Peyer's patch (tissue), 4 donors: ENCODE measurements around the gene DLX6. TPM values are rescaled to one million over a fixed set of nuclear protein-coding genes. Genes with fewer than 3 reads are reported as not detected.

Source experiments
- DNase-seq, 3 donors: peaks; one replicate each; pipeline ENCODE4 v3.0.0-alpha.2; 2017 to 2019
- H3K27ac ChIP-seq, 4 donors: fragments of 200-600 bp; sonication (generic); one replicate each; pipeline ENCODE4 v1.5.1; 2016 to 2019
- H3K27me3 ChIP-seq, 2 donors: fragments of 200-600 bp; sonication (generic); one replicate each; pipeline ENCODE4 v1.5.1; 2019
- H3K36me3 ChIP-seq, 3 donors: fragments of 200-600 bp; sonication (generic); one replicate each; pipeline ENCODE4 v1.5.1; 2016 to 2019
- H3K4me1 ChIP-seq, 4 donors: fragments of 200-600 bp; sonication (generic); one replicate each; pipeline ENCODE4 v1.5.1; 2016 to 2019
- H3K4me3 ChIP-seq, 4 donors: fragments of 200-600 bp; sonication (generic); 1 replicate in 3 of 4; 2 replicates in 1 of 4; pipeline ENCODE4 v1.5.1; 2016 to 2019; ENCODE audit warnings: mild to moderate bottlenecking in 1 of 4
- H3K9me3 ChIP-seq, 4 donors: fragments of 200-600 bp; sonication (generic); one replicate each; pipeline ENCODE4 v1.5.1; 2016 to 2019; ENCODE audit warnings: mild to moderate bottlenecking in 1 of 4
- POLR2A ChIP-seq, 2 donors: fragments of 450-650 bp; IDR thresholded peaks; one replicate each; pipeline ENCODE4 v1.5.1; 2017; ENCODE audit warnings: antibody characterized with exemption in 2 of 2, mild to moderate bottlenecking in 2 of 2, moderate library complexity in 2 of 2
- total RNA-seq, 4 donors: library from RNA; depleted of rRNA; stranded (reverse); fragments of >200 nt; gene quantifications; one replicate each; pipeline ENCODE4 v1.1.0, GENCODE V29; 2016
- TF ChIP-seq, protein P1 (sequence below), 6 experiments: fragments of 450-650 bp in 4 of 6; fragments of 200-600 bp in 2 of 6; sonication (generic) in 1 of 6; IDR thresholded peaks; one replicate each; pipeline ENCODE4 v1.5.1; 2017 to 2019; ENCODE audit warnings: antibody characterized with exemption in 6 of 6, mild to moderate bottlenecking in 3 of 6, moderate library complexity in 1 of 6

Gene DLX6
- total RNA-seq, 4 donors from 2014 or later, result not detected

DNA sequence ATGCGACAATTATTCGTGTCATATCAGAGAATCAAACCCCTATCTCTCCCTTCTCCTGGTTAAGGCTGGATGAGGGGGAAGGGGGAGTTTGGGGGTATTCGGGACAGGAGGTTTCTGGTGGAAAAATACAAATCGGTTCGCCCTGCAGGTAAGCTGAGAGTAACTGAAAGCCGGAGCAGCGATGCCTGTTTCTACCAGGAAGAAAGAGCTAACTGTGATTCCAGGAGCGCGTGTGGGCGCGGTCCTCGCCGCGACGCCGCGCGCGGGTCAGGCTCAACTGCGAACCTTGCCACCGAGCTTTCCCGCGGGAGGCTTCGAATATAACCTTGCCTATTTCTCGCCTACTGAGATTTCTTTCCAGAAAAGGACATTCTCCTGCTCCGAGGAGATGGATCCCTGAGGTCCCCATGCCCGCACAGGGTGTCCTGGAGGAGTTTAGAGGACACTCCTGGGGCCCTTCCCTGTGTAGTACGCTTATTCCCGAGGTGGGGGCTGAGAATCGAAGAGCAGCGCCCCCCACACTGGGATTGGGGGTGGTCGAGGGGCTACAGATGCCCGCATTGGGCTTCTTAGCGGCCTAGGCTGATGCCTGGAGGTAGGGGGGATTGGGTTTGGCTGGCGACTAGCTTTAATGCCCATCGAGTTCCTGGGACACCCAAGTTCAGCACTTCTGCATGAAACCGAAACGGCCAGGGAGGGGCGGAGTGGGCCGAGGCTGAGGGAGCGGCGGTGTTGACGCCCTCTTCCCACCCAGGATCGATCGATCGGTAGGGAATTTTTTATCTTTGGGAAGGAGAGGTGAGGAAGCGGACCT is 13.0 kb upstream of the DLX6 start:
- H3K4me3 ChIP-seq, result no peak overlapping the region
- peaks cover 0 to 26% of the 10 kb centered on the region in 2 donors for H3K27me3 ChIP-seq
- TF ChIP-seq POLR2A (IDR thresholded peaks at IDR 0.05), result no peak
- TF ChIP-seq, protein P1, sequence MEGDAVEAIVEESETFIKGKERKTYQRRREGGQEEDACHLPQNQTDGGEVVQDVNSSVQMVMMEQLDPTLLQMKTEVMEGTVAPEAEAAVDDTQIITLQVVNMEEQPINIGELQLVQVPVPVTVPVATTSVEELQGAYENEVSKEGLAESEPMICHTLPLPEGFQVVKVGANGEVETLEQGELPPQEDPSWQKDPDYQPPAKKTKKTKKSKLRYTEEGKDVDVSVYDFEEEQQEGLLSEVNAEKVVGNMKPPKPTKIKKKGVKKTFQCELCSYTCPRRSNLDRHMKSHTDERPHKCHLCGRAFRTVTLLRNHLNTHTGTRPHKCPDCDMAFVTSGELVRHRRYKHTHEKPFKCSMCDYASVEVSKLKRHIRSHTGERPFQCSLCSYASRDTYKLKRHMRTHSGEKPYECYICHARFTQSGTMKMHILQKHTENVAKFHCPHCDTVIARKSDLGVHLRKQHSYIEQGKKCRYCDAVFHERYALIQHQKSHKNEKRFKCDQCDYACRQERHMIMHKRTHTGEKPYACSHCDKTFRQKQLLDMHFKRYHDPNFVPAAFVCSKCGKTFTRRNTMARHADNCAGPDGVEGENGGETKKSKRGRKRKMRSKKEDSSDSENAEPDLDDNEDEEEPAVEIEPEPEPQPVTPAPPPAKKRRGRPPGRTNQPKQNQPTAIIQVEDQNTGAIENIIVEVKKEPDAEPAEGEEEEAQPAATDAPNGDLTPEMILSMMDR (IDR thresholded peaks at IDR 0.05), result no peak
- no peaks in the 10 kb centered on the region for H3K4me1 ChIP-seq
- DNase-seq, result no peak
- no peak overlapping the region for H3K27ac ChIP-seq
- H3K9me3 ChIP-seq, result no peaks in the 10 kb centered on the region
- no peaks in the 10 kb centered on the region for H3K36me3 ChIP-seq

DNA sequence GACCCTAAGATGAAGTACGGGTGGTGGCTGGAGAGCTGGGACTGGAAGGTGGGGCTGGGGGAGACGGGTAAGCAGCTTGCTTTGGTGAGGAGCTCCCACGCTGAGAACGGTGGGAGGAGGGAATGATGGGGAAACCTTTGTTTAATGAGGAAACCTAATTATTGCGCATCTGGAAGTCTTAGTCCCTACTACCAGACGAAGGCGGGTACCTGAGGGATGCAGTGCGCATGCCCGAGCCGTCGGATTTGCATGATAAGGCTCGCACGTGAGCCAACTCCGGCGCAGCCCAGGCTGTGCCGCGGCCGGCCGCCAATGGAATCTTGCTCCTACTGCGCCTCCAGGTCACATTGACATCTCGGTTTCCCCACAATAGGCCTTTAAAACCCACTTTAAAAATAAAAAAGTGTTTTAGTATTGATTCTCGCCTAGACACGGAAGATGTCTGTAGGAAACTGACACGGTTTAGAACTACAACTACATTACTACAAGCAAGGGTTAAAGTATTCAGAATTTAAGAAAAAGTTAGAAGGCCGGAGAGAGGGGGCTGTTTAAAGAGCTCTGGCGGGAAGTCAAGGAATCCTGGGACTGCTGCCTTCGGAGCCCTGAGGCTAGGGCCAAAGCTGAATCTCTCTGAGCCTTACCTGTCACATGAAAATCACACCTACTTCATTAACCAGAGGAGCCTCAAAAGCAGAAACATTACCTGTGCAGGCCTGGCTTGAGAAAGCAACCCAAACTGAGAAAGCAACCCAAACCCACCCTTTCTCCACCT is 12.1 kb upstream of the DLX6 start:
- Histone ChIP-seq H3K9me3 (no peaks in the 10 kb centered on the region), H3K27me3 (peaks cover 0 to 32% of the 10 kb centered on the region in 2 donors), H3K4me1 (no peaks in the 10 kb centered on the region), H3K36me3 (no peaks in the 10 kb centered on the region), H3K27ac (no peak overlapping the region), H3K4me3 (no peak overlapping the region)
- TF ChIP-seq, protein P1 (IDR thresholded peaks at IDR 0.05), result no peak
- no peak for TF ChIP-seq POLR2A (IDR thresholded peaks at IDR 0.05)
- DNase-seq, result no peak

DNA sequence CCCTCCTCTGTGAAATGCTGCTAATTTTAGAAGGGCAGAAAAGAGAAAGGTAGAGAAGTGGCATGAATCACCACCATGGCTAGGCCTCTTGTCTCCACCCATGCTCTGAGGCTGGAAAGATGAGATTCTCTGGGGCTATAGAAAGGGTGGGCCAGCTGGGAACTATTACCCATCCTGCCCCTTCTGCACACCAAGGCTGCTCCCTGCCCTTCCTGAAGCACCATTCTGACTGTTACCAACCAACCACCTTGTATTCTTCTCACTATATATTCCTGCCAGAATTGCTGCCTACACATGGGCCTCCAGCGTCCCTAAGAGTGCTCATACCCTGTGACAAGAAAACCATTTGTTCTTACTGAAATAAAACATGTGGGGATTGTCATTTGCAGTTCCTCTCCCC is 11.4 kb upstream of the DLX6 start:
- Histone ChIP-seq H3K36me3 (no peaks in the 10 kb centered on the region), H3K9me3 (no peaks in the 10 kb centered on the region), H3K27me3 (peaks cover 0 to 39% of the 10 kb centered on the region in 2 donors), H3K4me1 (no peaks in the 10 kb centered on the region), H3K27ac (no peak overlapping the region), H3K4me3 (no peak overlapping the region)
- DNase-seq, result no peak
- TF ChIP-seq, protein P1 (IDR thresholded peaks at IDR 0.05), result no peak
- no peak for TF ChIP-seq POLR2A (IDR thresholded peaks at IDR 0.05)

DNA sequence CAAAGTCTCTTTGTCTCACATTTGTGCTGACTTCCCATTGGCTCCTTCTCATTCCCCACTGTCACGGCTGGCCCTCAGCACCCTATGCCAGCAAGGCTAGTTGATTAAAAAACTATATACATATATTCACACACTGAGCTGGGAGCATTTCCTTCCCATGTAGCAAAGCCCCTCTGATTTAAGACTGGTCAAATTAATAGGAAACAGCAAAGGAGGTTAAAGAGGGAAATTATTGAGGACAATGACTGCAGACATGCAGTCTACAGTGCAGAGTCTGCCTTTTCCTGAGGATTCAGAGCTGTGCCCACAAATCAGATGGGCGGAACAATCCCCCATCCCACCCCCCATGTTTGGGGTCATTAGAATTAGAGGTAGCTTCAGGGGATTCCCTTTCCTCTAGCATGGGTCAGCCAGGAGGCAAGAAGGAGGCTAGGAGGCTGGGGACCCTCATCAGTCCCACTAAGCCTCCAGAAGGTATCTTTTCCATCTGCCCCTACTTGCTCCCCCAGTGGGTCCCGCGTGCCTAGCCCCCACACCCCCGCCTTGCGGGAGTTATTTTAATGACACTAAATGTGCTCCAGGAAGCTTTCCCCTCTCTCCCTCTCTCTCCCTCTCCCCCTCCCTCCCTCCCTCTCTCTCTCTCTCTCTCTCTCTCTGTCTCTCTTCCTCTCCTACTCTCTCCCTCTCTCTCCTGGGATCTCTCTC is 9.8 kb upstream of the DLX6 start:
- no peaks in the 10 kb centered on the region for H3K4me1 ChIP-seq
- H3K9me3 ChIP-seq, result no peaks in the 10 kb centered on the region
- H3K4me3 ChIP-seq, result no peak overlapping the region
- H3K36me3 ChIP-seq, result no peaks in the 10 kb centered on the region
- H3K27ac ChIP-seq, result no peak overlapping the region
- peaks cover 0 to 41% of the 10 kb centered on the region in 2 donors for H3K27me3 ChIP-seq
- TF ChIP-seq, protein P1 (IDR thresholded peaks at IDR 0.05), result no peak
- TF ChIP-seq POLR2A (IDR thresholded peaks at IDR 0.05), result no peak
- DNase-seq, result no peak

DNA sequence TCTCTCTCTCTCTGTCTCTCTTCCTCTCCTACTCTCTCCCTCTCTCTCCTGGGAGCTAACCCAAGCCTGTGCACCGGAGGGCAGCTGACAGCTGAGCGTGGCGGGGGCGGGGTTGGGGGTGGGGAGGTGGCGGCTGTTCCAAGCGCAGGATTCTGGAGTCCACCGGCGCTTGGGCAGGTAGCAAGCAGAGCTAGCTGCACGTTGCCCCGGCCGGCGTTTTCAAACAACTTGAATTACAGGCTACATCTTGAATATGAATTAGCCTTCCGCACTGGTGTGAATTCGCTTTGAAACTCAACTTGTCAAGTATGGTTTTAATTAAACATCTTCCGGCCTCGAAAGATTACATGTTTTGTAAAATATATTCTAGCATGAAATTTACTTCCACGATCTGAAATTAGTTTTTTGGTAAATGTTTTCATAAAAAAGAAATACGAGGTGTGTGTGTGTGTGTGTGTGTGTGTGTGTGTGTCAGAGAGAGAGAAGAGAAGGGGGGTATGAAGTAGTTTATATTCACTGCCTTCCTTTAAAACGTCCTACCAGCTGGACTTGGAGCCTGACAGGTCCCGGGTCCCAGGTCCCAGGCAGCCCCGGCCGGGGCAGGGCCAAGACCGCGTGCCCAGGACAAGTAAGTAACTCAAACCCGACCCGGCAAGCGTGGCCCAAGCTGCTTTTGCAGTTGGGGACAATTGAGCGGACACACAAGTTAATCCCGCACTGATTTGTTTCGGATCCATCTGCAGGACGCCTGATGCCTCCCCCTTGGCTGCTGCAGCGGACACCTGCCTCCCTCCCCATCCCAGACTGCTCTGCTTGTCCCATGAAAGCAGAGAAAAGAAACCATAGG is 9.0 kb upstream of the DLX6 start:
- TF ChIP-seq, protein P1 (IDR thresholded peaks at IDR 0.05), result no peak
- no peak for TF ChIP-seq POLR2A (IDR thresholded peaks at IDR 0.05)
- no peaks in the 10 kb centered on the region for H3K9me3 ChIP-seq
- peaks cover 0 to 41% of the 10 kb centered on the region in 2 donors for H3K27me3 ChIP-seq
- no peak overlapping the region for H3K27ac ChIP-seq
- no peak overlapping the region for H3K4me3 ChIP-seq
- H3K36me3 ChIP-seq, result no peaks in the 10 kb centered on the region
- H3K4me1 ChIP-seq, result no peaks in the 10 kb centered on the region
- DNase-seq, result no peak
